Skin epidermis (tissue), 12 donors: ENCODE data around the gene BBOF1.
A peak's percentile ranks its signal among the peaks of the same experiment; 100 is the strongest.

Source experiments
- H3K27ac ChIP-seq, 21 experiments: fragments of 200-600 bp; sonication (generic) in 11 of 21; one replicate each; pipeline ENCODE4 v1.5.0; 2020; ENCODE audit warnings: mild to moderate bottlenecking in 3 of 21, inconsistent platforms in 2 of 21, moderate library complexity in 2 of 21
- H3K4me3 ChIP-seq, 7 experiments: fragments of 200-600 bp; sonication (generic) in 2 of 7; one replicate each; pipeline ENCODE4 v1.5.0; 2020; ENCODE audit warnings: inconsistent platforms in 2 of 7, mild to moderate bottlenecking in 2 of 7, moderate library complexity in 1 of 7

The BBOF1 gene

DNA sequence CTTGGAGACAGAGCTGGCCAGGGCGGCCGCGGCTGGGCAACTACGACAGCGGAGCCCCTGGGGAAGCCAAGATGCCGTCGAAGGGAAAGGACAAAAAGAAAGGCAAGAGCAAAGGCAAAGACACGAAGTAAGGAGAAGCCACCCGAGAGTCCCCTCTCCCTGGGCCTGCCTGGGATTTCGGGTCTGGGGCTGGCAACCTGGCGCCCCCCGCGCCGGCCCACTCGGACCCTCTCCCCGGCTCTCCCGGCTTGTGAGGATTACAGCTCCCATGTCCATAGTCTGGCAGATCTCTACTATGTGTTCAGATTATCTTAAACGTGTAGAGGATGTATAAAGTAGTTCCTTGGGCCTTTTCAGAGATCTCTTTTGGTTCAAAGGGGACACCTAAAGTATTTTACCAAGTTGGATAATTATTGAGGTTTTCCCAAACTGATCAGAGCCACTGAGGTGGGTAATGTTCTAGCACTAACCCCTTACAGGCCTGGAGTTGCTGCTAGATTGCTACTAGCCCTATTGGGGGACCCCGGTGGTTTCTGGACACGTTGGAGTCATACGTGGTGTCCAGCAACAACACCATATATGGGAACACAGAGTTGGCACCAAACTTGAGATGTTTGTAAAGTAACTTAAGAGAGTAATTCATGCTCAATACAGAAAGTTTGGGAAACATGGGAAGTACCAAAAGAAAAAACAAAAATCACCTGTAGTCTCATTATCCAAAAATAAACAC, 424 bp downstream of the BBOF1 start:
- Histone ChIP-seq H3K4me3 (peak overlapping the region; percentile 57 to 94 (median 81)), H3K27ac (peak overlapping the region in 19 of 21 experiments; percentile 35 to 98 (median 93))

DNA sequence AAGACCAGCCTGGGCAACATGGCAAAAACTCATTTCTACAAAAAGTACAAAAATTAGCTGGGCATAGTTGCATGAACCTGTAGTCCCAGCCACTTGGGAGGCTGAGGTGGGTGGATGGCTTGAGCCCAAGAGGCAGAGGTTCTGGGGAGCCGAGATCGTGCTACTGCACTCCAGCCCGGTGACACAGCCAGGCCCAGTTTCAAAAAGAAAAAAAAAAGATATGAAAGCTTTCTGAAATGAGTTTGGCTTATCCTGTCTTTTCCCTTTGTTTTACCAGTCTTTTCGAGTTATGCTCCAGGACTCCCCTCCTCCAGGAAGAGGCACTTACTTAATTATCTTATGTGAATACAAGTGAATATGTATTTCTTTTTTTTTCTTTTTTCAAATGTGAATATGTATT, 3.2 kb downstream of the BBOF1 start:
- Histone ChIP-seq H3K27ac (no peak overlapping the region), H3K4me3 (no peak overlapping the region)

- no peak overlapping the region for H3K27ac ChIP-seq
Measured at GRCh38 chr14:74029136-74029535, 10.0 kb downstream of the BBOF1 start.

DNA sequence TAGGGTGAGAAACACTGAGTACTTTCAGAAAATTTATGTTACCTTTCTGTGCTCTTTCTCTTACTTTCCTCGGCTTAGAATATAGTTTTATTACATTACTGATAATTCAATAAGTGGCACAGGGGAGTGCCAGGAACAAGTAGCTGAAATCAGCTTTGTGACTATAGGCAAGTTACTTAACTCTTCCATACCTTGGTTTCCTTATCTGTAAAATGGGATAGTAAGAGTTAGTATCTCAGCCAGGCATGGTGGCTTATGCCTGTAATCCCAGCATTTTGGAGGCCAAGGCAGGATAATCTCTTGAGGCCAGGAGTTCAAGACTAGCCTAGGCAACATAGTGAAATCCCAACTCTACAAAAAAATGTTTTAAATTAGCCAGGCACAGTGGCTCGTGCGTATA, 15.4 kb downstream of the BBOF1 start:
- Histone ChIP-seq H3K4me3 (no peak overlapping the region), H3K27ac (no peak overlapping the region)

More at GRCh38 chr14:74029136-74029535, 10.0 kb downstream of the BBOF1 start:
- H3K4me3 ChIP-seq, result no peak overlapping the region

DNA sequence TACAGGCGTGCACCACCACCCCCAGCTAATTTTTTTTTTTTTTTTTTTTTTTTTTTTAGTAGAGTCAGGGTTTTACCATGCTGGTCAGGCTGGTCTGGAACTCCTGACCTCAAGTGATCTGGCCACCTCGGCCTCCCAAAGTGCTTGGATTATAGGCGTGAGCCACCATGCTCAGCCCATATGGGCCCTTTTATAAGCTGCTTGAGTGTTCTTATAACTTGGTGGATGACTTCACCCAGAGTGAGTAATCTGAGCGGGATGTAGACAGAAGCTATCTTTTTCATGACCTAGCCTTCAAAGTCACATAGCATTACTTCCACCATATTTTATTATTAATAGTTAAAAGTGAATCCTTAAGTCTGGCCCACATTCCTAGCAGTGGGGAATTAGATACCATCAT, 16.4 kb downstream of the BBOF1 start:
- no peak overlapping the region for H3K27ac ChIP-seq

GRCh38 chr14:74038020-74038859, 19.1 kb downstream of the BBOF1 start:
- Histone ChIP-seq H3K4me3 (no peak overlapping the region), H3K27ac (no peak overlapping the region)

More for the DNA sequence above, 16.4 kb downstream of the BBOF1 start:
- H3K4me3 ChIP-seq, result no peak overlapping the region

- no peak overlapping the region for H3K27ac ChIP-seq
- no peak overlapping the region for H3K4me3 ChIP-seq
Measured at GRCh38 chr14:74042296-74042695, 23.1 kb downstream of the BBOF1 start.

- Histone ChIP-seq H3K4me3 (no peak overlapping the region), H3K27ac (no peak overlapping the region)
Measured at GRCh38 chr14:74045522-74045921, 26.4 kb downstream of the BBOF1 start.

GRCh38 chr14:74048281-74048680, 29.1 kb downstream of the BBOF1 start:
- Histone ChIP-seq H3K27ac (no peak overlapping the region), H3K4me3 (no peak overlapping the region)

DNA sequence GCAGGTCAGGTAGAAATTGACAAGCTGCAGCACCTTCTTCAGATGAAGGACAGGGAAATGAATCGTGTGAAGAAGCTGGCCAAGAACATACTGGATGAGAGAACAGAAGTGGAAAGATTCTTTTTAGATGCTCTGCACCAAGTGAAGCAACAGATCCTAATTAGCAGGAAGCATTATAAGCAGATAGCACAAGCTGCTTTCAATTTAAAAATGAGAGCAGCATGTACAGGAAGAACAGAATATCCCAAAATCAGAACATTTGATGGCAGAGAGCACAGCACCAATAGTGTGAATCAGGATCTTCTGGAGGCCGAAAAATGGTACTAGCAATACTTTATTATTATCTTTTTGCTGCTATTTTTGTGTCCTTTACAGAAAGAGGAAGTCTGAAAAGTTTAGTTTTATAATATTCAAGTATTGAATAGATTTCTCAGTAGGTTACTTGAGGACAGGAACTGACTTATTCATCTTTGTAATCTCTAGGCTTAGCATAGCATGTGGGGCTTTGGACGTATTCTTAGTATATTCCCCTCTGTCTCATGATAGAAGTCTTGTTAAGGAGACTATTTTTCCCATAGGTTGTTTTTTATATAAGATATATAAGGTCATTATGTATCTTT, 30.8 kb downstream of the BBOF1 start:
- H3K27ac ChIP-seq, result peak overlapping the region in 2 of 21 experiments; percentile 20 to 22

GRCh38 chr14:74062809-74063150, 43.6 kb downstream of the BBOF1 start:
- Histone ChIP-seq H3K27ac (no peak overlapping the region), H3K4me3 (no peak overlapping the region)

More for the DNA sequence above, 30.8 kb downstream of the BBOF1 start:
- H3K4me3 ChIP-seq, result no peak overlapping the region

- Histone ChIP-seq H3K27ac (no peak overlapping the region), H3K4me3 (no peak overlapping the region)
Measured at GRCh38 chr14:74064426-74064825, 45.3 kb downstream of the BBOF1 start.

DNA sequence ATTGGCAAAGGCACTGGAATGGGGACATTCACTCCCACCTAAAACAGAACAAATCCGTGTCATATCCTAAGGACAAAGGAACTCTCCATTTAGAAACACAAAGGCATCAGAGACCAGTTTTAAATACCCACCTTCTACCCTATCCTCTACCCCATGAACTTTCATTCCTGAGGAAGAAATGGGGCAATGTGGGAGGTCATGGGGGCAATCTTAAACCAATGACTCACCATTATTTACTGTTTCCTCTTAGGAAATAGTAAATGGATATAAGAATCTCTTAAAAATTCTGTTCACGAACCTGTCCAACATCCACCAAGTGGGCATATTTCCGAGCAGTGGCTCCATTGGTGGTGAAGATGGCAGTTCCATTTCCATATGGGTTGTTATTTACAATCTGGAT, 45.7 kb downstream of the BBOF1 start:
- no peak overlapping the region for H3K27ac ChIP-seq
- no peak overlapping the region for H3K4me3 ChIP-seq

DNA sequence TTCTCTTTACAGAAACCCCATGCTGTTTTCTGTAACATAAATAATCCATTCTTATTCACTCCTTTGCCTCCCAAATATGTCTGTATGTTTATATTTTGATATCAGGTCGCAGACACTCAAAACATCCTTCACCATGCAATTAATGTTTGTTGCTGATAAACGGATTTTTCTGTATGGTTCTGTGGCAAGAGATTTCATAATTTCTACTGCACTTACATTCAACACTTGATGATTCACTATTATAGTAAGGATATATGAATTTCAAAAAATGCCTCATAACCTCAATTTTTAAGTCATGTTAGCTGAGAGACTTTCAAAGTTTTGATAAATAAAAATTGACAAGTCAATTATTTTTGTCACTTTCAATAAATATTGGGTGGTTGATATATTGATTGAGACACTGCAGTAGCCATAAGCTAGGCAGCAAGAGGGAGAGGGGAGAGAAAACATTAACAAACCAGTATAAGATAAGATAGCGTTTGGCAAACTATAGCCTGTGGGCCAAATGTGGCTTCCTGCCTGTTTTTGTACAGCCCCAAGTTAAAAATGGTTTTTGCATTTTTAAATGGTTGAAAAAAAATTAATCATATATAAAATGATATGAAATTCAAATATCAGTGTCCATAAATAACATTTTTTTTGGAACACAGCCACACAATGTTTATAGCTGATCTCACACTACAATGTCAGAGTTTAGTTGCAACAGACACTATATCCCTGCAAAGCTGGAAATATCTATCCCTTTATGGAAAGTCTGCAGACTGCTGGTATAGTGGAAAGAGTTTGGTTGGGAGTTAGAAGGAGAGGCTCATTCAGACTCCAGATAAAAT, 46.8 kb downstream of the BBOF1 start:
- Histone ChIP-seq H3K27ac (no peak overlapping the region), H3K4me3 (no peak overlapping the region)

GRCh38 chr14:74077401-74077800, 58.3 kb downstream of the BBOF1 start:
- Histone ChIP-seq H3K4me3 (no peak overlapping the region), H3K27ac (no peak overlapping the region)

GRCh38 chr14:74080820-74081460, 61.8 kb downstream of the BBOF1 start:
- Histone ChIP-seq H3K27ac (no peak overlapping the region), H3K4me3 (no peak overlapping the region)

- H3K27ac ChIP-seq, result no peak overlapping the region
- H3K4me3 ChIP-seq, result no peak overlapping the region
Measured at GRCh38 chr14:74081491-74081890, 62.3 kb downstream of the BBOF1 start.

DNA sequence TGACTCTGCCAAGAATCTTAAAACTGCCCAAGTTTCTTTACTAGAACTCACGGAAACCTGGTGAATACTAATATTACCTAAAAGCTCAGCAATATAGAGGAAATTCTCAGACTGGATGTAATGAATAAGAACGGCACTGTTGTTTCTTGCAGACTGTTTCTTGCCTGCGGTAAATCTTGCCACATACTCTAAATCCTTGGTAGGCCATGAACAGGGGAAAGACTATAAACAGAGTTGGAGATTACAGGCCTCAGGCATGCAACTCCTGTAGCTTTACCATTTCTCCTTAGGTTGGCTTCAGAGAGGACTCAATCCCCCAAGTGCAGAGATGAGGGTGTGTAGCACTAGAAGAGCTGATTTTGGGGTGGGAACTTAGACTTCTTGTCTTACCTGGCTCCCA, 64.0 kb downstream of the BBOF1 start:
- H3K4me3 ChIP-seq, result peak overlapping the region in 1 of 7 experiments; percentile 92
- peak overlapping the region in 2 of 21 experiments; percentile 80 for H3K27ac ChIP-seq

- peak overlapping the region; percentile 55 to 92 (median 77) for H3K4me3 ChIP-seq
- peak overlapping the region in 19 of 21 experiments; percentile 8 to 80 (median 68) for H3K27ac ChIP-seq
Measured at GRCh38 chr14:74083784-74084276, 64.7 kb downstream of the BBOF1 start.
